ENCODE results near the gene CALR3.
"Not testable (repeated sequence)": the region's sequence is repeated elsewhere in the genome, so short reads cannot be mapped to it uniquely, and the experiment has no call there.

The CALR3 gene

GRCh38 chr19:16508546-16508945, 12.6 kb upstream of the CALR3 start:
- Histone ChIP-seq H2BK120ac (ENCODE audit: low read depth, low read length) (no peak overlapping the region), H3K4me1 (ENCODE audit: control insufficient read depth, low read depth, low read length) (no peaks in the 10 kb centered on the region), H3K36me3 (ENCODE audit: control insufficient read depth, insufficient read depth, low read length) (no peaks in the 10 kb centered on the region), H3K23ac (ENCODE audit: low read length) (no peak overlapping the region), H3K27me3 (ENCODE audit: insufficient read depth, low read length, poor library complexity) (no peaks in the 10 kb centered on the region), H3K9ac (ENCODE audit: low read length) (no peak overlapping the region), H4K8ac (ENCODE audit: low read depth, low read length) (no peak overlapping the region), H3K56ac (ENCODE audit: low read length) (no peak overlapping the region), H4K5ac (ENCODE audit: low read length) (no peak overlapping the region), H2AK5ac (ENCODE audit: low read length) (no peak overlapping the region), H2BK15ac (replicated peaks; ENCODE audit: low read depth) (no peak overlapping the region), H3K4me2 (ENCODE audit: low read length) (no peak overlapping the region), H3K27ac (ENCODE audit: low read depth, low read length) (no peak overlapping the region), H3K4me3 (ENCODE audit: low read length) (no peak overlapping the region), H3K79me1 (ENCODE audit: low read length) (no peaks in the 10 kb centered on the region), H3K4ac (ENCODE audit: low read depth, low read length) (no peak overlapping the region), H3K79me2 (ENCODE audit: control insufficient read depth, insufficient read depth, low read length) (no peaks in the 10 kb centered on the region), H3K18ac (ENCODE audit: low read length) (no peak overlapping the region), H2BK5ac (ENCODE audit: low read length) (no peak overlapping the region)
- no peak for DNase-seq
- no CpG with 5 or more reads among the region's 5 CpGs for WGBS (ENCODE audit: extremely low coverage, insufficient coverage, low lambda C conversion rate)

GRCh38 chr19:16506961-16507360, 11.0 kb upstream of the CALR3 start:
- no peaks in the 10 kb centered on the region for H3K27me3 ChIP-seq (ENCODE audit: insufficient read depth, low read length, poor library complexity)
- no peak overlapping the region for H2AK5ac ChIP-seq (ENCODE audit: low read length)
- no peaks in the 10 kb centered on the region for H3K79me1 ChIP-seq (ENCODE audit: low read length)
- no peak overlapping the region for H4K8ac ChIP-seq (ENCODE audit: low read depth, low read length)
- no peak overlapping the region for H2BK120ac ChIP-seq (ENCODE audit: low read depth, low read length)
- no peaks in the 10 kb centered on the region for H3K36me3 ChIP-seq (ENCODE audit: control insufficient read depth, insufficient read depth, low read length)
- H3K4me2 ChIP-seq (ENCODE audit: low read length), result no peak overlapping the region
- H3K9ac ChIP-seq (ENCODE audit: low read length), result no peak overlapping the region
- H3K4me3 ChIP-seq (ENCODE audit: low read length), result no peak overlapping the region
- H3K4ac ChIP-seq (ENCODE audit: low read depth, low read length), result no peak overlapping the region
- H2BK15ac ChIP-seq (replicated peaks; ENCODE audit: low read depth), result no peak overlapping the region
- no peak overlapping the region for H2BK5ac ChIP-seq (ENCODE audit: low read length)
- no peak overlapping the region for H3K23ac ChIP-seq (ENCODE audit: low read length)
- no peak overlapping the region for H3K27ac ChIP-seq (ENCODE audit: low read depth, low read length)
- no peaks in the 10 kb centered on the region for H3K4me1 ChIP-seq (ENCODE audit: control insufficient read depth, low read depth, low read length)
- H3K56ac ChIP-seq (ENCODE audit: low read length), result no peak overlapping the region
- no peak overlapping the region for H3K18ac ChIP-seq (ENCODE audit: low read length)
- DNase-seq, result no peak
- no peaks in the 10 kb centered on the region for H3K79me2 ChIP-seq (ENCODE audit: control insufficient read depth, insufficient read depth, low read length)
- no peak overlapping the region for H4K5ac ChIP-seq (ENCODE audit: low read length)
- no CpG with 5 or more reads among the region's 6 CpGs for WGBS (ENCODE audit: extremely low coverage, insufficient coverage, low lambda C conversion rate)

- WGBS (ENCODE audit: extremely low coverage, insufficient coverage, low lambda C conversion rate), result no CpG with 5 or more reads among the region's 11 CpGs
- not testable (repeated sequence) for DNase-seq; H3K4me2 ChIP-seq (ENCODE audit: low read length); H3K4ac ChIP-seq (ENCODE audit: low read depth, low read length); H3K79me1 ChIP-seq (ENCODE audit: low read length); H2BK15ac ChIP-seq (replicated peaks; ENCODE audit: low read depth); H3K27me3 ChIP-seq (ENCODE audit: insufficient read depth, low read length, poor library complexity); H2BK120ac ChIP-seq (ENCODE audit: low read depth, low read length); H3K4me1 ChIP-seq (ENCODE audit: control insufficient read depth, low read depth, low read length); H3K36me3 ChIP-seq (ENCODE audit: control insufficient read depth, insufficient read depth, low read length); H3K79me2 ChIP-seq (ENCODE audit: control insufficient read depth, insufficient read depth, low read length); H3K27ac ChIP-seq (ENCODE audit: low read depth, low read length); H2BK5ac ChIP-seq (ENCODE audit: low read length); H3K4me3 ChIP-seq (ENCODE audit: low read length); H2AK5ac ChIP-seq (ENCODE audit: low read length); H4K5ac ChIP-seq (ENCODE audit: low read length); H3K56ac ChIP-seq (ENCODE audit: low read length); H3K18ac ChIP-seq (ENCODE audit: low read length); H3K23ac ChIP-seq (ENCODE audit: low read length); H3K9ac ChIP-seq (ENCODE audit: low read length); H4K8ac ChIP-seq (ENCODE audit: low read depth, low read length)
Measured at GRCh38 chr19:16506161-16506560, 10.2 kb upstream of the CALR3 start.

GRCh38 chr19:16504271-16504670, 8.3 kb upstream of the CALR3 start:
- no peaks in the 10 kb centered on the region for H3K27me3 ChIP-seq (ENCODE audit: insufficient read depth, low read length, poor library complexity)
- no peak overlapping the region for H3K27ac ChIP-seq (ENCODE audit: low read depth, low read length)
- H2BK120ac ChIP-seq (ENCODE audit: low read depth, low read length), result no peak overlapping the region
- no peak overlapping the region for H2BK15ac ChIP-seq (replicated peaks; ENCODE audit: low read depth)
- no peak overlapping the region for H4K8ac ChIP-seq (ENCODE audit: low read depth, low read length)
- no CpG with 5 or more reads among the region's 3 CpGs for WGBS (ENCODE audit: extremely low coverage, insufficient coverage, low lambda C conversion rate)
- no peak overlapping the region for H3K4me3 ChIP-seq (ENCODE audit: low read length)
- H3K56ac ChIP-seq (ENCODE audit: low read length), result no peak overlapping the region
- H2BK5ac ChIP-seq (ENCODE audit: low read length), result no peak overlapping the region
- H3K4ac ChIP-seq (ENCODE audit: low read depth, low read length), result no peak overlapping the region
- no peak overlapping the region for H3K9ac ChIP-seq (ENCODE audit: low read length)
- no peak for DNase-seq
- H3K79me2 ChIP-seq (ENCODE audit: control insufficient read depth, insufficient read depth, low read length), result no peaks in the 10 kb centered on the region
- no peaks in the 10 kb centered on the region for H3K79me1 ChIP-seq (ENCODE audit: low read length)
- no peak overlapping the region for H3K23ac ChIP-seq (ENCODE audit: low read length)
- H3K18ac ChIP-seq (ENCODE audit: low read length), result no peak overlapping the region
- H3K4me1 ChIP-seq (ENCODE audit: control insufficient read depth, low read depth, low read length), result no peaks in the 10 kb centered on the region
- H2AK5ac ChIP-seq (ENCODE audit: low read length), result no peak overlapping the region
- H3K4me2 ChIP-seq (ENCODE audit: low read length), result no peak overlapping the region
- H4K5ac ChIP-seq (ENCODE audit: low read length), result no peak overlapping the region
- H3K36me3 ChIP-seq (ENCODE audit: control insufficient read depth, insufficient read depth, low read length), result no peaks in the 10 kb centered on the region

- no peak overlapping the region for H2BK5ac ChIP-seq (ENCODE audit: low read length)
- no peak overlapping the region for H2AK5ac ChIP-seq (ENCODE audit: low read length)
- no peak overlapping the region for H3K4me3 ChIP-seq (ENCODE audit: low read length)
- H3K79me1 ChIP-seq (ENCODE audit: low read length), result peaks cover 2% of the 10 kb centered on the region
- H2BK15ac ChIP-seq (replicated peaks; ENCODE audit: low read depth), result no peak overlapping the region
- no CpG with 5 or more reads among the region's 6 CpGs for WGBS (ENCODE audit: extremely low coverage, insufficient coverage, low lambda C conversion rate)
- no peaks in the 10 kb centered on the region for H3K36me3 ChIP-seq (ENCODE audit: control insufficient read depth, insufficient read depth, low read length)
- H3K79me2 ChIP-seq (ENCODE audit: control insufficient read depth, insufficient read depth, low read length), result no peaks in the 10 kb centered on the region
- H3K18ac ChIP-seq (ENCODE audit: low read length), result no peak overlapping the region
- no peak overlapping the region for H3K27ac ChIP-seq (ENCODE audit: low read depth, low read length)
- no peak overlapping the region for H3K56ac ChIP-seq (ENCODE audit: low read length)
- no peak overlapping the region for H4K8ac ChIP-seq (ENCODE audit: low read depth, low read length)
- H3K23ac ChIP-seq (ENCODE audit: low read length), result no peak overlapping the region
- H2BK120ac ChIP-seq (ENCODE audit: low read depth, low read length), result no peak overlapping the region
- no peaks in the 10 kb centered on the region for H3K27me3 ChIP-seq (ENCODE audit: insufficient read depth, low read length, poor library complexity)
- no peak overlapping the region for H3K4me2 ChIP-seq (ENCODE audit: low read length)
- H3K9ac ChIP-seq (ENCODE audit: low read length), result no peak overlapping the region
- no peak overlapping the region for H3K4ac ChIP-seq (ENCODE audit: low read depth, low read length)
- H4K5ac ChIP-seq (ENCODE audit: low read length), result no peak overlapping the region
- H3K4me1 ChIP-seq (ENCODE audit: control insufficient read depth, low read depth, low read length), result no peaks in the 10 kb centered on the region
- DNase-seq, result no peak
Measured at GRCh38 chr19:16497837-16498236, 1.9 kb upstream of the CALR3 start.

- H3K27me3 ChIP-seq (ENCODE audit: insufficient read depth, low read length, poor library complexity), result no peaks in the 10 kb centered on the region
- H3K56ac ChIP-seq (ENCODE audit: low read length), result no peak overlapping the region
- peaks cover 2% of the 10 kb centered on the region for H3K79me1 ChIP-seq (ENCODE audit: low read length)
- no CpG with 5 or more reads among the region's 12 CpGs for whole genome bisulfite sequencing (ENCODE audit: extremely low coverage, insufficient coverage, low lambda C conversion rate)
- H3K4me1 ChIP-seq (ENCODE audit: control insufficient read depth, low read depth, low read length), result no peaks in the 10 kb centered on the region
- H3K36me3 ChIP-seq (ENCODE audit: control insufficient read depth, insufficient read depth, low read length), result no peaks in the 10 kb centered on the region
- H3K27ac ChIP-seq (ENCODE audit: low read depth, low read length), result no peak overlapping the region
- H3K4me2 ChIP-seq (ENCODE audit: low read length), result no peak overlapping the region
- H3K79me2 ChIP-seq (ENCODE audit: control insufficient read depth, insufficient read depth, low read length), result no peaks in the 10 kb centered on the region
- no peak overlapping the region for H2BK120ac ChIP-seq (ENCODE audit: low read depth, low read length)
- no peak overlapping the region for H4K8ac ChIP-seq (ENCODE audit: low read depth, low read length)
- H2BK15ac ChIP-seq (replicated peaks; ENCODE audit: low read depth), result no peak overlapping the region
- H3K4me3 ChIP-seq (ENCODE audit: low read length), result no peak overlapping the region
- no peak overlapping the region for H3K18ac ChIP-seq (ENCODE audit: low read length)
- no peak overlapping the region for H2BK5ac ChIP-seq (ENCODE audit: low read length)
- no peak overlapping the region for H4K5ac ChIP-seq (ENCODE audit: low read length)
- no peak overlapping the region for H2AK5ac ChIP-seq (ENCODE audit: low read length)
- H3K4ac ChIP-seq (ENCODE audit: low read depth, low read length), result no peak overlapping the region
- H3K23ac ChIP-seq (ENCODE audit: low read length), result no peak overlapping the region
- H3K9ac ChIP-seq (ENCODE audit: low read length), result no peak overlapping the region
- DNase-seq, result no peak
Measured at GRCh38 chr19:16497042-16497441, 1.1 kb upstream of the CALR3 start.

Measured in mesendoderm (in vitro differentiated cells).